Endothelial cell of umbilical vein (primary cell): ENCODE measurements around the gene NTN3.

Source experiments
- TF ChIP-seq, protein P1 (sequence below), 2 donors: IDR thresholded peaks; 1 replicate in 1 of 2; 2 replicates in 1 of 2; pipeline ENCODE4 v1.5.1; 2011; ENCODE audit warnings: low read length in 2 of 2, mild to moderate bottlenecking in 2 of 2, moderate library complexity in 2 of 2, control low read depth in 1 of 2, inconsistent platforms in 1 of 2, low read depth in 1 of 2; ENCODE audit not compliant: insufficient read depth in 1 of 2; ENCODE audit errors: extremely low read depth in 1 of 2
- TF ChIP-seq, protein P2 (sequence below): IDR thresholded peaks from 2 replicates; pipeline ENCODE4 v1.6.1; 2011; ENCODE audit not compliant: insufficient read depth, insufficient read length

DNA sequence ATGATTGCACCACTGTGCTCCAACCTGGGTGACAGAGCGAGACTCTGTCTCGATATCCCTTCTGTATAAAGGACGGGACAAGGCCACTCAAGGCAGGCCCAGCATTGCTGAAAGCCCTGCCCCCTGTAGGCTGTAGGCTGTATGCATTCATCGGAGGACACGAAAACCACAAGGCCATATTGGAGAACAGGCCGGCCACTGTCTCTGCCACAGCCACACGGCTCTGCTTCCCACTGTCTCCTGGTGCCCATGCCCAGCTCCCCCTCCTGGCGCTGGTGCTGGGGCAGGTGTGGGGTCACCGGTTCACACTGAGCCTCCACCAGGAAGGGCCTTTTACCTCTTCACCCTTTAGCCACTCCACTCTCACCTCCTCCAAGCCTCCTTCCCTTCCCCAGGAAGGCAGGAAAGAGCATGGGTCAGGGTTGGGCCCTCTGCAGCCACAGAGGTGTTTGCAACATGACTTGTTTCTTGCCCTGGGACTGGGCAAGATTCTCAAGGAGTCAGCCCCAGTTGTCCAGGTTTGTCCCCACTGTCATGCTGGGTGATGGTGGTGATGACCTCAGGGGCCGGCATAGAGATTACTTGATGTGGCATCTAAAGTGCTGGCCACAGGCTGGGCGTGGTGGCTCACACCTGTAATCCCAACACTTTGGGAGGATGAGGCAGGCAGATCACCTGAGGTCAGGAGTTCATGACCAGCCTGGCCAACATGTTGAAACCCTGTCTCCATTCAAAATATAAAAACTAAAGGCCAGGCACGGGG is 5.3 kb upstream of the NTN3 start:
- TF ChIP-seq, protein P1, sequence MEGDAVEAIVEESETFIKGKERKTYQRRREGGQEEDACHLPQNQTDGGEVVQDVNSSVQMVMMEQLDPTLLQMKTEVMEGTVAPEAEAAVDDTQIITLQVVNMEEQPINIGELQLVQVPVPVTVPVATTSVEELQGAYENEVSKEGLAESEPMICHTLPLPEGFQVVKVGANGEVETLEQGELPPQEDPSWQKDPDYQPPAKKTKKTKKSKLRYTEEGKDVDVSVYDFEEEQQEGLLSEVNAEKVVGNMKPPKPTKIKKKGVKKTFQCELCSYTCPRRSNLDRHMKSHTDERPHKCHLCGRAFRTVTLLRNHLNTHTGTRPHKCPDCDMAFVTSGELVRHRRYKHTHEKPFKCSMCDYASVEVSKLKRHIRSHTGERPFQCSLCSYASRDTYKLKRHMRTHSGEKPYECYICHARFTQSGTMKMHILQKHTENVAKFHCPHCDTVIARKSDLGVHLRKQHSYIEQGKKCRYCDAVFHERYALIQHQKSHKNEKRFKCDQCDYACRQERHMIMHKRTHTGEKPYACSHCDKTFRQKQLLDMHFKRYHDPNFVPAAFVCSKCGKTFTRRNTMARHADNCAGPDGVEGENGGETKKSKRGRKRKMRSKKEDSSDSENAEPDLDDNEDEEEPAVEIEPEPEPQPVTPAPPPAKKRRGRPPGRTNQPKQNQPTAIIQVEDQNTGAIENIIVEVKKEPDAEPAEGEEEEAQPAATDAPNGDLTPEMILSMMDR (IDR thresholded peaks at IDR 0.05; ENCODE audit: extremely low read depth in 1 of 2, insufficient read depth in 1 of 2, low read depth in 1 of 2, low read length in 2 of 2): peak; percentile 24 to 37
- TF ChIP-seq, protein P2, sequence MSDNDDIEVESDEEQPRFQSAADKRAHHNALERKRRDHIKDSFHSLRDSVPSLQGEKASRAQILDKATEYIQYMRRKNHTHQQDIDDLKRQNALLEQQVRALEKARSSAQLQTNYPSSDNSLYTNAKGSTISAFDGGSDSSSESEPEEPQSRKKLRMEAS: no peak
